Heart left ventricle (tissue), 16 donors: Measurements from ENCODE around the gene ZNF497. TPM values are rescaled to one million over a fixed set of nuclear protein-coding genes. Genes with fewer than 3 reads are reported as not detected.

ENCODE experiments used
- ATAC-seq, 4 donors: fragments of 200-7000 bp; cut with Tn5 transposase; one replicate each; pipeline ENCODE4 v1.9.1; 2020 to 2022; ENCODE audit warnings: moderate library complexity in 4 of 4, mild to moderate bottlenecking in 3 of 4, moderate number of reproducible peaks in 1 of 4
- DNase-seq, 5 donors: peaks; one replicate each; pipeline ENCODE4 v3.0.0-alpha.2; 2020
- H3K27ac ChIP-seq, 12 donors: fragments of 200-600 bp; sonication (generic) in 4 of 12; one replicate each; pipeline versions ENCODE4 v1.5.0 to v1.8.0; 2016 to 2022; ENCODE audit warnings: mild to moderate bottlenecking in 2 of 12
- H3K27me3 ChIP-seq, 9 donors: fragments of 200-600 bp; sonication (generic) in 2 of 9; one replicate each; pipeline versions ENCODE4 v1.5.1 to v1.8.0; 2016 to 2022; ENCODE audit warnings: mild to moderate bottlenecking in 3 of 9
- H3K36me3 ChIP-seq, 9 donors: fragments of 200-600 bp; sonication (generic) in 2 of 9; one replicate each; pipeline versions ENCODE4 v1.5.0 to v1.8.0; 2018 to 2022; ENCODE audit warnings: mild to moderate bottlenecking in 2 of 9
- H3K4me1 ChIP-seq, 12 donors: fragments of 200-600 bp; sonication (generic) in 4 of 12; one replicate each; pipeline versions ENCODE4 v1.5.0 to v1.8.0; 2016 to 2022; ENCODE audit warnings: mild to moderate bottlenecking in 3 of 12
- H3K4me3 ChIP-seq, 12 donors: fragments of 200-600 bp; sonication (generic) in 4 of 12; one replicate each; pipeline versions ENCODE4 v1.5.0 to v1.8.0; 2017 to 2022; ENCODE audit warnings: mild to moderate bottlenecking in 9 of 12, moderate library complexity in 4 of 12
- H3K9me3 ChIP-seq, 12 donors: fragments of 200-600 bp; sonication (generic) in 4 of 12; one replicate each; pipeline versions ENCODE4 v1.5.0 to v1.8.0; 2016 to 2022; ENCODE audit warnings: mild to moderate bottlenecking in 1 of 12
- POLR2A ChIP-seq, 2 donors: fragments of 450-650 bp; IDR thresholded peaks; one replicate each; pipeline ENCODE4 v1.6.1; 2017; ENCODE audit warnings: antibody characterized with exemption in 2 of 2, mild to moderate bottlenecking in 2 of 2, moderate library complexity in 2 of 2
- WGBS, 4 donors: extraction: QIAGEN DNeasy Blood & Tissue Kit in 2 of 4; methylation state at CpG; one replicate each; pipeline versions ENCODE4 v1.1.5 to v1.1.7; 2013 to 2018; 5-methylcytosine and 5-hydroxymethylcytosine counted together
- intact Hi-C, 10 donors: fragments of 100-400 bp; cut with DNase I; formaldehyde crosslinking; loops; one replicate each; pipeline versions ENCODE4 v1.11.1 to v1.14.2; 2022
- polyA plus RNA-seq, 2 donors: library from polyadenylated mRNA; stranded (reverse); fragments of 200-250 nt; gene quantifications; one replicate each; pipeline ENCODE4 v1.2.3, GENCODE V29; 2013
- total RNA-seq, 9 donors: library from RNA; depleted of rRNA in 2 of 9; stranded (reverse); fragments of >200 nt in 2 of 9; fragmentation: NEBNext Ultra II Directional in 3 of 9; extraction: Animal tissue kit (Norgen Biotek cat#: 25700) in 3 of 9; gene quantifications; one replicate each; pipeline versions ENCODE4 v1.1.0 to v1.2.4, GENCODE V29; 2016 to 2023
- TF ChIP-seq, protein P1 (sequence below), 12 donors: fragments of 200-600 bp; sonication (generic) in 4 of 12; IDR thresholded peaks; one replicate each; pipeline versions ENCODE4 v1.5.0 to v1.8.0; 2018 to 2022; ENCODE audit warnings: antibody characterized with exemption in 12 of 12, mild to moderate bottlenecking in 5 of 12
- donor health status: ischemic (EF 13 %, LVEDD 7.1; RV severe dilation, severe dysfunction).
- donor health status: healthy with polysubstance abuse.
- donor health status: DM: no; HTN: yes; CAD: no.
- donor health status: DM: no; HTN: no; CAD: no.
- donor health status: ischemic (EF 25% LVEDD 6.9; RV normal size, moderate dysfunction).
- donor health status: ischemic (EF 25% LVEDD 5.7; RV mildly dilated, moderate dysfunction).
- donor health status: healthy.
- donor health status: DM: yes; HTN: yes; CAD: no.
- donor health status: ischemic (EF 35%, LVEDD 5.7; RV mildly dilated, moderate dysfunction).
- donor health status: nonischemic (EF 11% LVEDD 7.7; RV severe dilation, severe dysfunction).
- donor health status: DM: yes; HTN: yes; CAD: no.
- donor health status: PGD.
- donor health status: ischemic (EF 29% LVEDD 5.4; RV normal size, mild dysfunction).
- donor health status: nonischemic (EF 23%, LVEDD 6.1; RV moderate dilation, normal function).

ZNF497 gene
- total and polyA plus RNA-seq, 11 donors: 0.08 to 1.1 (median 0.30) TPM

DNA sequence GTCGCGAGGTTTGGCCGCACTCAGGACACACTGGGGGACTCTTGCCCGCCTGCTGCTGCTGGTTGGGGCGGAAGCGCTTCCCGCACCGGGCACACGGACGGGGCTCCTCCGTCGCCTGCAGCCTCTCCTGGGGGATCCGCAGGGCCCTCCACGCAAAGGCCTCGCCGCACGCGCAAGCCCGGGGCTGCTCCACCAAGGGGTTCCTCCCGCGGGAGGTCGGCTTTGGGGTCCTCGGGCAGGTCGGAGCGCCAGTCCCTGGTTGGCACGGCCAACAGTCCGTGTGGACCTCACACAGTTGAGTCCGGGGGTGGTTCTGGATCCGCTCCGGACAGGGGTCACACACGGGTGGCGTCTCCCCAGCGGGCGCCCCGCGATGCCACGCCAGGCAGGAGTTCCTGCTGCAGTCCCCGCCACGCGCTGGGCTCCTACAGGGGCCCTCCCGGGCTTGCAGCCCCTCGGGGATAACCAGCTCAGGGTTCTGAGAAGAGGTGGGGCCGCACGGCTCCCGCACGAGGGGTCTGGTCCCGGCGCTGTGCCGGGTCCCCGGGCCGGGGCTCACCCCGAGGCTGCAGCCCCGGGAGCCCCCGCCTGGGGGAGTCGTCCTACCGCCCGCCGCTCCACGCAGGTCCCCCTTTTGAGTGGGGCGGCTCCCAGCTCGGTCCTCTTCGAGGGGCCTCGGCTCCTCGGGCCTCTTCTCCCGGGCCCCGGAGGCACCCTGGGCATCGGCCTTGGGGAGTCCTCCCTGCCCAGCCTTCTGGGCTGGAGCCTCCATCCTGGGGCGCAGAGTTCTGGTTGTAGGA lies 6.2 kb upstream of the ZNF497 start:
- TF ChIP-seq, protein P1, sequence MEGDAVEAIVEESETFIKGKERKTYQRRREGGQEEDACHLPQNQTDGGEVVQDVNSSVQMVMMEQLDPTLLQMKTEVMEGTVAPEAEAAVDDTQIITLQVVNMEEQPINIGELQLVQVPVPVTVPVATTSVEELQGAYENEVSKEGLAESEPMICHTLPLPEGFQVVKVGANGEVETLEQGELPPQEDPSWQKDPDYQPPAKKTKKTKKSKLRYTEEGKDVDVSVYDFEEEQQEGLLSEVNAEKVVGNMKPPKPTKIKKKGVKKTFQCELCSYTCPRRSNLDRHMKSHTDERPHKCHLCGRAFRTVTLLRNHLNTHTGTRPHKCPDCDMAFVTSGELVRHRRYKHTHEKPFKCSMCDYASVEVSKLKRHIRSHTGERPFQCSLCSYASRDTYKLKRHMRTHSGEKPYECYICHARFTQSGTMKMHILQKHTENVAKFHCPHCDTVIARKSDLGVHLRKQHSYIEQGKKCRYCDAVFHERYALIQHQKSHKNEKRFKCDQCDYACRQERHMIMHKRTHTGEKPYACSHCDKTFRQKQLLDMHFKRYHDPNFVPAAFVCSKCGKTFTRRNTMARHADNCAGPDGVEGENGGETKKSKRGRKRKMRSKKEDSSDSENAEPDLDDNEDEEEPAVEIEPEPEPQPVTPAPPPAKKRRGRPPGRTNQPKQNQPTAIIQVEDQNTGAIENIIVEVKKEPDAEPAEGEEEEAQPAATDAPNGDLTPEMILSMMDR (IDR thresholded peaks at IDR 0.05): no peak
- TF ChIP-seq POLR2A (IDR thresholded peaks at IDR 0.05): no peak
- H3K4me3 ChIP-seq: no peak overlapping the region
- peaks cover 0 to 12% (median 4%) of the 10 kb centered on the region in 12 donors for H3K4me1 ChIP-seq
- peaks cover 0 to 32% (median 0%) of the 10 kb centered on the region in 9 donors for H3K27me3 ChIP-seq
- intact Hi-C loops: no loop called here
- 69 to 91% (median 82%) methylated on average over 13 to 68 of the region's 68 CpGs for WGBS, 4 donors
- no peaks in the 10 kb centered on the region for H3K36me3 ChIP-seq
- DNase-seq: peak in 1 of 5 donors; percentile 10
- H3K9me3 ChIP-seq: no peaks in the 10 kb centered on the region
- no peak for ATAC-seq
- no peak overlapping the region for H3K27ac ChIP-seq

DNA sequence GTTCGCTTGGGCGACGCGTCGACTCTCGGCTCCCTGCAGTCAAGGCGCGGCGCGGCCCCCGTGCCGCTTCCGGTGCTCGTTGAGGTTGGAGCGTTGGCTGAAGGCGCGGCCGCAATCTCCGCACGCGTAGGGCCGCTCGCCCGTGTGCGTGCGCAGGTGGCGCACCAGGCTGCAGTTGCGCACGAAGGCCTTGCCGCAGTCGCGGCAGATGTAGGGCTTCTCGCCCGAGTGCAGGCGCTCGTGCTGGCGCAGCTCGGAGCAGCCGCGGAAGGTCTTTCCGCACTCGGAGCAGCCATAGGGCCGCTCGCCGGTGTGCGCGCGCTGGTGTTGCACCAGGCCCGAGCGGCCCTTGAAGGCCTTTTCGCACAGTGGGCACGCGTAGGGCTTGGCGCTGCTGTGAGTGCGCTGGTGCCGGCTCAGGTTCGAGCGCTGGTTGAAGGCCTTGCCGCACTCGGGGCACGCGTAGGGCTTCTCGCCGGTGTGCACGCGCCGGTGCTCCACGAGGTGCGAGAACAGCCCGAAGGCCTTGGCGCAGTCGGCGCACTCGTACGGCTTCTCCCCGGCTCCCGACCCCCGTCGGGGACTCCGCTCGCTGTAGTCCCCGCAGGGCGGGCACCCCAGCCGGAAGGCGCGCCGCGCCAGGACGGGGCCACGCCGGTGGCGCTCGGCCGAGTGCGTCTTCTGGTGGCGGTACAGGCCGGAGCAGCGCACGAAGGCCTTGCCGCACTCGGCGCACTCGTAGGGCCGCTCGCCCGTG lies 5.3 kb upstream of the ZNF497 start:
- H3K27me3 ChIP-seq: peaks cover 0 to 32% (median 0%) of the 10 kb centered on the region in 9 donors
- no peak overlapping the region for H3K4me3 ChIP-seq
- 29 to 80% (median 53%) methylated on average over 37 to 106 of the region's 106 CpGs for WGBS, 4 donors
- H3K36me3 ChIP-seq: no peaks in the 10 kb centered on the region
- DNase-seq (no peak), ATAC-seq (no peak)
- intact Hi-C loops: no loop called here
- H3K27ac ChIP-seq: no peak overlapping the region
- no peaks in the 10 kb centered on the region for H3K9me3 ChIP-seq
- TF ChIP-seq POLR2A (IDR thresholded peaks at IDR 0.05): no peak
- TF ChIP-seq, protein P1 (IDR thresholded peaks at IDR 0.05): no peak
- H3K4me1 ChIP-seq: peaks cover 0 to 8% (median 4%) of the 10 kb centered on the region in 12 donors

DNA sequence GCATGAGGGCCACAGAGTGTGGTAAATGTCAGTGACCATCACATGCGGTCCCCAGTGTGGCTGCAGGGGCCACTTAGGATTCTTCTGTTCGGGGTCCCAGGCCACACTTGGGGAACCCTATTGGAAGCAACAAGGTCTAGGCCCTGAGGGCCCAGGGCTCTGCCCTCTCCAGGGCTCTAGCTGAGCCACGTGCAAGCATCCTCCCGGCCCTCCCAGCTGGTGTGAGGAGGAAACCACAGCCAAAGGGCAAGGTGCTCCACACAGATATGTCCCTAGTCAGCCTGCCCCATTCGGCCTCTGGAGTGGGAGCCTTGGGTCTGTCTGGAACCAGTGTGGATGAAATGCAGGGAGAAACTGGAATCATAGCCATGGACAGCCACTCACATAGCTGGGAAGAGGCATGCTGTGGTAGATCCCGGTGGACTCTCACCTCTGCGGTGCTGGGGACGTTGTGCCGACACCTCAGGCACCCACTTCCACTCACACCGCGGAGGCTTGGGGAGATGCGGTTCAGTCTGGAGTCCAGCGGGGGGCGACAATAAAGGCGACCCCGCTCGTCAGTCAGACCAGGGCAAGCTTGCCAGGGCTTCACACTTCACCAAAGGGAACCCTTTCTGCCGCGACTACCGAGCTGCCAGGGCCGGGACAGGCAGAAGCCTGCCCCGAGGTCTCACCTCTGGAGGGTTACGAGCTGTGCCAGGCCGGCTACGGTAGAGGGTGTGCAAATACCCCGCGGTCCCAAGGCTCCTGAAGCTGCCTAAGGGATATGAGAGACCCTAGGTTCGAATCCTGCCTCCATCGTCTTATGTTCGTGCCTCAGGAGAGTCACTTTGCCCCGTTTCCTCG lies 4.3 kb upstream of the ZNF497 start:
- no peak for DNase-seq
- 88 to 90% (median 89%) methylated on average over 24 to 32 of the region's 32 CpGs for WGBS, 4 donors
- intact Hi-C loops: no loop called here
- Histone ChIP-seq H3K4me1 (peaks cover 0 to 9% (median 2%) of the 10 kb centered on the region in 12 donors), H3K36me3 (no peaks in the 10 kb centered on the region), H3K27me3 (peaks cover 0 to 32% (median 0%) of the 10 kb centered on the region in 9 donors), H3K4me3 (no peak overlapping the region), H3K9me3 (no peaks in the 10 kb centered on the region), H3K27ac (no peak overlapping the region)
- TF ChIP-seq POLR2A (IDR thresholded peaks at IDR 0.05): no peak
- TF ChIP-seq, protein P1 (IDR thresholded peaks at IDR 0.05): no peak
- ATAC-seq: no peak
